ENCODE data around the gene VANGL2. TPM values are rescaled to one million over a fixed set of nuclear protein-coding genes. Genes with fewer than 3 reads are reported as not detected.

VANGL2 gene
- total and polyA plus RNA-seq, 2 of the 8 experiments (the other 6 are each of a cell fraction or from before 2014, with no cell fraction given), result 62.5 to 118 TPM

- Histone ChIP-seq H3K56ac (replicated peaks; ENCODE audit: insufficient read length, low read depth, low read length) (no peak overlapping the region), H2BK20ac (ENCODE audit: low read length) (no peak overlapping the region), H3K27ac (ENCODE audit: low read depth, low read length) (no peak overlapping the region; the same call in 1 of the 2 replicates), H3K9ac (replicated peaks in 1 of 4; ENCODE audit: extremely low read depth in 1 of 4, low read depth in 3 of 4, low read length in 3 of 4) (peak overlapping the region in 2 of 4 experiments; percentile 84 to 94; a peak in 6 of 7 replicates), H3K23ac (ENCODE audit: insufficient read length) (no peak overlapping the region), H4K5ac (ENCODE audit: insufficient read length, low read depth, low read length) (no peak overlapping the region), H3K14ac (ENCODE audit: insufficient read length) (no peak overlapping the region), H3K4ac (replicated peaks; ENCODE audit: insufficient read length, low read depth, low read length) (no peak overlapping the region), H2BK5ac (ENCODE audit: low read depth, low read length) (peak overlapping the region; percentile 80; the same call in 1 of the 2 replicates), H2BK12ac (ENCODE audit: low read depth, low read length) (no peak overlapping the region), H3K27me3 (replicated peaks in 1 of 4; ENCODE audit: control insufficient read depth in 3 of 4, extremely low read depth in 1 of 4, insufficient read depth in 3 of 4, low read length in 3 of 4) (no peaks in the 10 kb centered on the region; a peak in 1 of 7 replicates), H2BK15ac (ENCODE audit: low read length) (peak overlapping the region; percentile 16; the same call in 1 of the 2 replicates), H3K4me3 (ENCODE audit: extremely low read depth in 1 of 4, insufficient read depth in 2 of 4, low read depth in 3 of 4, low read length in 4 of 4) (peak overlapping the region; percentile 74 to 91 (median 90); a peak in 7 of 8 replicates), H3K79me1 (ENCODE audit: low read depth, low read length) (peaks cover 18% of the 10 kb centered on the region), H3K36me3 (ENCODE audit: control insufficient read depth in 2 of 4, insufficient read depth in 4 of 4, low read length in 3 of 4) (no peaks in the 10 kb centered on the region), H4K91ac (replicated peaks; ENCODE audit: insufficient read length, low read length) (peak overlapping the region; percentile 37), H3K4me2 (ENCODE audit: insufficient read depth in 1 of 2, low read depth in 2 of 2, low read length in 2 of 2) (peak overlapping the region; percentile 98), H4K20me1 (replicated peaks in 1 of 2; ENCODE audit: control insufficient read depth in 1 of 2, insufficient read depth in 2 of 2, low read length in 2 of 2) (peaks cover 0 to 13% of the 10 kb centered on the region in 2 experiments), H2AFZ (ENCODE audit: low read length) (no peak overlapping the region), H2BK120ac (replicated peaks; ENCODE audit: low read depth, low read length) (no peak overlapping the region), H3K79me2 (ENCODE audit: control insufficient read depth in 1 of 2, insufficient read depth in 2 of 2, low read length in 2 of 2) (peaks cover 21 to 62% of the 10 kb centered on the region in 2 experiments), H3K4me1 (replicated peaks in 1 of 4; ENCODE audit: control insufficient read depth in 3 of 4, insufficient read depth in 4 of 4, low read length in 3 of 4) (peaks cover 11 to 37% (median 24%) of the 10 kb centered on the region in 4 experiments), H4K8ac (ENCODE audit: extremely low read depth, insufficient read depth, low read length) (no peak overlapping the region), H3K9me3 (ENCODE audit: insufficient read depth in 2 of 2, low read depth in 1 of 2, low read length in 1 of 2) (no peaks in the 10 kb centered on the region), H3K23me2 (ENCODE audit: low read depth, low read length) (peaks cover 10% of the 10 kb centered on the region), H3K18ac (ENCODE audit: extremely low read depth, low read length) (no peak overlapping the region), H2AK5ac (ENCODE audit: low read depth, low read length) (peak overlapping the region; percentile 98; the same call in 1 of the 2 replicates)
- ChIA-PET POLR2A (ENCODE audit: partially characterized antibody) (interaction anchor here (0.6 to 2.1 kb wide), 4 partner anchors 8 to 134 kb away, joined by 3 to 9 read pairs (median 4); no protein-coding TSS in a partner anchor), CTCF (ENCODE audit: partially characterized antibody) (interaction anchor here (0.5 to 1.4 kb wide), 6 partner anchors 12 to 264 kb away, joined by 3 to 4 read pairs (median 4); no protein-coding TSS in a partner anchor)
- TF ChIP-seq GTF2F1 (IDR thresholded peaks at IDR 0.05; ENCODE audit: borderline replicate concordance, low read depth, low read length) (no peak), POLR2A (IDR thresholded peaks at IDR 0.05; ENCODE audit: control extremely low read depth in 1 of 2, low read depth in 2 of 2, low read length in 2 of 2) (0 out of 3 replicates have a peak, but pooled peaks of 1 of the 2 experiments have one; percentile 17)
- DNase-seq (ENCODE audit: low read depth in 1 of 2, low spot score in 2 of 2) (no peak), FAIRE-seq (no peak)
- 77% methylated on average over 9 of the region's 9 CpGs; no CpG with 5 or more reads in 1 of the 2 experiments for WGBS, 2 experiments (ENCODE audit: extremely low coverage in 1 of 2, insufficient coverage in 1 of 2, insufficient read length in 1 of 2, insufficient replicate concordance in 2 of 2, low coverage in 1 of 2, low lambda C conversion rate in 2 of 2, missing lambda C conversion rate in 1 of 2)
Observed at GRCh38 chr1:160402001-160402795, 1.8 kb downstream of the VANGL2 start.
